Activated naive CD8-positive, alpha-beta T cell treated with anti-CD3 and anti-CD28 coated beads, Interleukin-2, amount 10 ng/mL, durations not matched to agents 7 days and 5 days (primary cell): Measurements from ENCODE around the gene PHF23. TPM values are rescaled to one million over a fixed set of nuclear protein-coding genes. Genes with fewer than 3 reads are reported as not detected.

Experiments
- ATAC-seq: fragments of 150-1000 bp; cut with Tn5 transposase; one replicate; pipeline ENCODE4 v1.10.0; 2021; ENCODE audit warnings: low read depth, moderate library complexity
- POLR2A ChIA-PET: fragments of 350-600 bp; sonication (Branson Sonifier 250); formaldehyde crosslinking; loops from one replicate; lab custom pipeline; 2021; ENCODE audit warnings: antibody characterized with exemption; lab: Charles Lee
- DNase-seq: peaks from one replicate; pipeline ENCODE4 v3.0.0; 2021
- H3K27ac Mint-ChIP-seq: one replicate; pipeline ENCODE4 v1.8.0; 2022; ENCODE audit warnings: mild to moderate bottlenecking, mixed read lengths
- H3K27me3 Mint-ChIP-seq: one replicate; pipeline ENCODE4 v1.8.0; 2022; ENCODE audit warnings: mild to moderate bottlenecking, moderate library complexity, mixed read lengths
- H3K36me3 Mint-ChIP-seq: one replicate; pipeline ENCODE4 v1.8.0; 2021; ENCODE audit warnings: mild to moderate bottlenecking, mixed read lengths
- H3K4me1 Mint-ChIP-seq: one replicate; pipeline ENCODE4 v1.8.0; 2021; ENCODE audit warnings: mixed read lengths
- H3K4me3 Mint-ChIP-seq: one replicate; pipeline ENCODE4 v1.8.0; 2022; ENCODE audit warnings: mild to moderate bottlenecking, moderate library complexity, mixed read lengths
- H3K9me3 Mint-ChIP-seq: one replicate; pipeline ENCODE4 v1.8.0; 2021; ENCODE audit warnings: mixed read lengths
- total RNA-seq, 2 experiments: library from RNA; stranded (reverse); gene quantifications; one replicate each; pipeline ENCODE4 v1.2.3, GENCODE V29; 2021

The PHF23 gene
- total RNA-seq = 10 to 100 TPM; 49.9 to 50.4 TPM

GRCh38 chr17:7239091-7240027 is at the start of gene PHF23:
Gene PHF23, minus strand, starts transcription at chr17:7239457. Its CDS starts 178 bp downstream, at chr17:7239279.
- peaks cover 21% of the 10 kb centered on the region for H3K36me3 Mint-ChIP-seq
- no peaks in the 10 kb centered on the region for H3K9me3 Mint-ChIP-seq
- H3K4me1 Mint-ChIP-seq = peaks cover 49% of the 10 kb centered on the region
- H3K27ac Mint-ChIP-seq = peak within 1 kb of the TSS; percentile 97
- POLR2A ChIA-PET = interaction anchor here (1.0 to 12.9 kb wide), 11 partner anchors 11 to 448 kb away, joined by 3 to 162 read pairs (median 6); partner anchors contain the start of genes ACADVL, ACAP1, CTDNEP1 and DLG4
- ATAC-seq (peak; percentile 71), DNase-seq (peak; percentile 96)
- peak within 1 kb of the TSS; percentile 97 for H3K4me3 Mint-ChIP-seq
- no peaks in the 10 kb centered on the region for H3K27me3 Mint-ChIP-seq

GRCh38 chr17:7285679-7286078 is 46.4 kb upstream of the PHF23 start:
- Mint-ChIP-seq H3K36me3 (no peaks in the 10 kb centered on the region), H3K9me3 (no peaks in the 10 kb centered on the region), H3K4me3 (no peak overlapping the region), H3K27ac (no peak overlapping the region), H3K27me3 (peaks cover 34% of the 10 kb centered on the region), H3K4me1 (peaks cover 8% of the 10 kb centered on the region)
- POLR2A ChIA-PET = interaction anchor here (0.6 to 1.2 kb wide), 3 partner anchors 29 to 313 kb away, joined by 3 to 4 read pairs (median 4); partner anchors contain the start of gene ACAP1
- ATAC-seq (no peak), DNase-seq (no peak)

- no peaks in the 10 kb centered on the region for H3K36me3 Mint-ChIP-seq
- peaks cover 14% of the 10 kb centered on the region for H3K4me1 Mint-ChIP-seq
- H3K27me3 Mint-ChIP-seq = peaks cover 32% of the 10 kb centered on the region
- no peak overlapping the region for H3K27ac Mint-ChIP-seq
- ATAC-seq (no peak), DNase-seq (no peak)
- POLR2A ChIA-PET = interaction anchor here (0.5 to 0.6 kb wide), 2 partner anchors 28 to 83 kb away, joined by 3 to 4 read pairs; no protein-coding TSS in a partner anchor
- no peaks in the 10 kb centered on the region for H3K9me3 Mint-ChIP-seq
- no peak overlapping the region for H3K4me3 Mint-ChIP-seq
These were observed 45.7 kb upstream of the PHF23 start for GRCh38 chr17:7284911-7285310.

- H3K36me3 Mint-ChIP-seq = no peaks in the 10 kb centered on the region
- POLR2A ChIA-PET = no interaction called here
- DNase-seq (no peak), ATAC-seq (no peak)
- H3K27ac Mint-ChIP-seq = no peak overlapping the region
- no peaks in the 10 kb centered on the region for H3K9me3 Mint-ChIP-seq
- no peak overlapping the region for H3K4me3 Mint-ChIP-seq
- H3K27me3 Mint-ChIP-seq = peaks cover 35% of the 10 kb centered on the region
- H3K4me1 Mint-ChIP-seq = peaks cover 14% of the 10 kb centered on the region
These were observed 44.4 kb upstream of the PHF23 start for GRCh38 chr17:7283471-7284216.

- POLR2A ChIA-PET = interaction anchor here (1.0 to 2.7 kb wide), 3 partner anchors 30 to 201 kb away, joined by 3 to 7 read pairs (median 3); partner anchors contain the start of gene POLR2A
- peaks cover 29% of the 10 kb centered on the region for H3K27me3 Mint-ChIP-seq
- no peak overlapping the region for H3K4me3 Mint-ChIP-seq
- H3K4me1 Mint-ChIP-seq = peaks cover 14% of the 10 kb centered on the region
- no peaks in the 10 kb centered on the region for H3K9me3 Mint-ChIP-seq
- H3K27ac Mint-ChIP-seq = no peak overlapping the region
- H3K36me3 Mint-ChIP-seq = no peaks in the 10 kb centered on the region
- no peak for DNase-seq
- no peak for ATAC-seq
These were observed 43.6 kb upstream of the PHF23 start for GRCh38 chr17:7282752-7283321.

- Mint-ChIP-seq H3K36me3 (no peaks in the 10 kb centered on the region), H3K9me3 (no peaks in the 10 kb centered on the region), H3K27me3 (peaks cover 27% of the 10 kb centered on the region), H3K4me3 (peak overlapping the region; percentile 80), H3K27ac (no peak overlapping the region), H3K4me1 (peaks cover 14% of the 10 kb centered on the region)
- POLR2A ChIA-PET = interaction anchor here (1.0 to 2.7 kb wide), 8 partner anchors 10 to 406 kb away, joined by 3 to 7 read pairs (median 4); partner anchors contain the start of genes ACADVL, ACAP1, DLG4 and POLR2A
- ATAC-seq (no peak), DNase-seq (no peak)
These were observed 42.9 kb upstream of the PHF23 start for GRCh38 chr17:7281953-7282751.

GRCh38 chr17:7281074-7281952 is 42.1 kb upstream of the PHF23 start, which contains the start of gene SLC2A4:
Gene SLC2A4, plus strand, starts transcription at chr17:7281718. Its CDS starts 217 bp downstream, at chr17:7281935.
- DNase-seq (peak; percentile 89), ATAC-seq (peak; percentile 74)
- Mint-ChIP-seq H3K9me3 (no peaks in the 10 kb centered on the region), H3K36me3 (no peaks in the 10 kb centered on the region), H3K27me3 (peaks cover 30% of the 10 kb centered on the region), H3K4me1 (peaks cover 14% of the 10 kb centered on the region), H3K27ac (no peak within 1 kb of the TSS), H3K4me3 (peak within 1 kb of the TSS; percentile 80)
- POLR2A ChIA-PET = interaction anchor here (0.7 to 2.7 kb wide), 8 partner anchors 11 to 407 kb away, joined by 3 to 7 read pairs (median 4); partner anchors contain the start of genes ACADVL, ACAP1, DLG4 and WRAP53

- ATAC-seq (peak; percentile 75), DNase-seq (peak; percentile 90)
- Mint-ChIP-seq H3K4me1 (peaks cover 14% of the 10 kb centered on the region), H3K27me3 (peaks cover 28% of the 10 kb centered on the region), H3K27ac (no peak overlapping the region), H3K9me3 (no peaks in the 10 kb centered on the region), H3K36me3 (no peaks in the 10 kb centered on the region), H3K4me3 (peak overlapping the region; percentile 80)
- POLR2A ChIA-PET = interaction anchor here (0.5 to 2.7 kb wide), 8 partner anchors 12 to 407 kb away, joined by 3 to 7 read pairs (median 5); partner anchors contain the start of genes ACADVL, DLG4 and WRAP53
These were observed 41.3 kb upstream of the PHF23 start for GRCh38 chr17:7280519-7281073.

- Mint-ChIP-seq H3K36me3 (no peaks in the 10 kb centered on the region), H3K9me3 (no peaks in the 10 kb centered on the region), H3K4me3 (no peak overlapping the region), H3K27ac (no peak overlapping the region), H3K27me3 (peaks cover 28% of the 10 kb centered on the region), H3K4me1 (peaks cover 14% of the 10 kb centered on the region)
- DNase-seq (no peak), ATAC-seq (no peak)
- POLR2A ChIA-PET = interaction anchor here (0.6 kb wide), 1 partner anchor 482 kb away, joined by 5 read pairs; no protein-coding TSS in a partner anchor
These were observed 40.2 kb upstream of the PHF23 start for GRCh38 chr17:7279448-7279847.

GRCh38 chr17:7266784-7267183 is 27.5 kb upstream of the PHF23 start:
- Mint-ChIP-seq H3K27ac (no peak overlapping the region), H3K4me3 (no peak overlapping the region), H3K9me3 (no peaks in the 10 kb centered on the region), H3K4me1 (peaks cover 18% of the 10 kb centered on the region), H3K27me3 (peaks cover 33% of the 10 kb centered on the region), H3K36me3 (no peaks in the 10 kb centered on the region)
- POLR2A ChIA-PET = interaction anchor here (1.3 kb wide), 1 partner anchor 128 kb away, joined by 3 read pairs; the partner anchor contains the start of gene PLSCR3
- DNase-seq (no peak), ATAC-seq (no peak)

GRCh38 chr17:7263801-7264078 is 24.5 kb upstream of the PHF23 start:
- H3K36me3 Mint-ChIP-seq = no peaks in the 10 kb centered on the region
- H3K9me3 Mint-ChIP-seq = no peaks in the 10 kb centered on the region
- POLR2A ChIA-PET = no interaction called here
- H3K4me1 Mint-ChIP-seq = peaks cover 22% of the 10 kb centered on the region
- ATAC-seq (no peak), DNase-seq (no peak)
- H3K27me3 Mint-ChIP-seq = peaks cover 33% of the 10 kb centered on the region
- peak overlapping the region; percentile 60 for H3K27ac Mint-ChIP-seq
- H3K4me3 Mint-ChIP-seq = peak overlapping the region; percentile 77
